ENCODE results near the gene ALG1L2.
"Not testable (repeated sequence)": the region's sequence is repeated elsewhere in the genome, so short reads cannot be mapped to it uniquely, and the experiment has no call there.

Gene ALG1L2, protein sequence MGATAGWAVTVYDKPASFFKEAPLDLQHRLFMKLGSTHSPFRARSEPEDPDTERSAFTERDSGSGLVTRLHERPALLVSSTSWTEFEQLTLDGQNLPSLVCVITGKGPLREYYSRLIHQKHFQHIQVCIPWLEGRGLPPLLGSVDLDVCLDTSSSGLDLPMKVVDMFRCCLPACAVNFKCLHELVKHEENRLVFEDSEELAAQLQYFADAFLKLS

DNA sequence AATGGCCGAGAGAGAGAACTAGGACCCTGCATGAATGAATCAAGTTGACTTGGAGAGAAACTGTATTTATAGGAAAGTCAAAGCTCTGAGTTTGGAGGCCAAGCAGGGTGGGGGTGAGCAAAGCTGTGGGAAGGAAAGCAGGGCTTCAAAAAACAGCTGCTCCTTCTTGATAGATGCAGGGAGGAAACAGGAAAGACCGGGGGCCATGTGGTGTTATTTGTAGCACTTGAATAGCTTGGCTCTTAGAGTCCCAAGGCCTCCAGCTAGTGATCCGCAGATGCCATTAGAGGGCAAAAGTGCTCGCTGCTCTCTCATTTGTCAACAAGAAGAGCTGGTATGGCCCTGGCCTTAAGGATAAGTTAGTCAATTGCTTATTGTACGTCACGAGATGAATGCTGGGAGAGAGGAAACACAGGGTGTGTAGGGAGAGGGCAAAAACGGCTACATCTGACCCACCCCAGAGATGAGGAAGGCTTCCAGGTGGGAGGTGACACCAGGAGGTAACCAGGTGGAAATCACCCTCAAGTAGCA is at the start of gene ALG1L2:
ALG1L2 (plus strand) TSS at position 481 of the 531 bp plus-strand sequence. CDS start 186 bp downstream, outside the sequence.
- no peak for DNase-seq

DNA sequence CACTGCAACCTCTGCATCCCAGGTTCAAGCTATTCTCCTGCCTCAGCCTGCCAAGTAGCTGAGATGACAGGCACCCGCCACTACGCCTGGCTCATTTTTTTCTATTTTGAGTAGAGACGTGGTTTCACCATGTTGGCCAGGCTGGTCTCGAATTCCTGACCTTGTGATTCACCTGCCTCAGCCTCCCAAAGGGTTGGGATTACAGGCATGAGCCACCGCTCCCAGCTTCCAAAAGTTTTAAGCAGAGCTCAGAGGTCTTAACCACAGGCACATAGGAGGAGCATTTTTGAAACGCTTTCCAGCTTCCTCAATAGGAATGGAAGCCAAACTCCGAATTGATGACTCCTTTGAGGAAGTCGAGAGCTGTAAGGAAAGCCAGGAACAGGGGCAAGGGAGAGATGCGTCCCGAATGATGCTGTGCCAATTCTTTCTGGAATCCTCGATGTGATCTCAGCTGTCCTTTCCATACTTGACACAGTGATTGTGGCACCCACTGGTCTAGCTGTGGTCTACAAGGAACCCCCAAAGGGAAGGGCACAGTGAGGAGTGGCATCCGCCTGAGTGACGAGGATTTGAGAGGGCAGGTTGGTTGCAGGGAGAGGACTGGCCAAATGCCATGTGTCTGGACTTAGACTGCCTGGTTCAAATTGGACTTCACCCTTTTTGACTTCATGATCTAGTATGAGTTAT is 44.4 kb upstream of the ALG1L2 start:
- DNase-seq = peak; percentile 78

DNA sequence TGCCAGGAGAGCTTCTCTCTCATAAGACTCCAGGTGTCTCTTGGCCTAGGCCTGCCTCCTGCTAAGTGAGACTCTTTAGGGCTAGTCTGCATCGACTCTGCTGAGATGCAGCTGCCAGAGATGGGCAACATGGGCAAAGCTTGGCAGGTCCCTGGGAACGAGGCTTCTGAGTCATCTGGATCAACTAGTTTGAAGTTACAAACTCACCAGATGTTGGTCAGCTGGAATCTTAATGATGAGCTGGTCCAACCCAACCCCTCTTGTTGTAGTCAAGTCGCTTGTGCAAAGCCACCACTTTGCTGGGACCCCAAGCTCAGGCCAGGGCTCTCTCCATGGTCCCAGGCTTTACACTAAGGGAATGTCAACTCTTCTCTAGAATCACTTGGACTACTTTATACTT is 38.9 kb upstream of the ALG1L2 start:
- not testable (repeated sequence) for DNase-seq

DNA sequence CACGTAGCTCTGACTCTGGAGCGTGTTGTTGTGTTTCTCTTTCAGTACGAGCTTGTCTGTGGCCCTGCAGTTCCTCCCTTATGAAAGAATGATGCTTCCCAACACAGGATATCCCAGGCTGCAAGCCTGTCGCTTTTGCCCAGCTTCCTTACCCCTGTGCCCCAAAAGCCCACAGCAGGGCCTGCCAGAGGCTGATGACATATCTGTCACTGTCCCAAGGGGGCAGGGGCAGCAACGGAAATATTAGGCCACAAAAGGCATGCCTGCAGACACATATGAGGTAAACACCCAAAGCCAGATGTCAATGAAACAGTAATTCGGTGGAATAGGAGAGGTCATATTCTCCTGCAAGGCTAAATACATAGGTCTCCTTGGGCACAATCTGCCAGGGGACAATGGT is 38.0 kb upstream of the ALG1L2 start:
- not testable (repeated sequence) for DNase-seq

DNA sequence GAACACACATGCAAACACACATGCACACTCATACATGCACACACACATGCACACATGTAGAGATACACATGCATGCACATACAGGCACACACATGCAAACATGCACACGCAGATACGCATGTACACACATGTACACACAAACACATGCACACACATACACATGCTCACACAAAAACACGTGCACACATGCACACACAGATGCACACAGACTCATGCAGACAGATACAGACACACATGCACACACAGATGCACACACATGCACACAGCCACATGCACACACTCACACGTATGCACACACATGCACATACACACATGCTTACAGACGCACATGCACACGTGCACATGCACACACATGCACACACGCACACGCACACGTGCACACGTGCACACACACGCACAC is 37.3 kb upstream of the ALG1L2 start:
- DNase-seq = no peak

DNA sequence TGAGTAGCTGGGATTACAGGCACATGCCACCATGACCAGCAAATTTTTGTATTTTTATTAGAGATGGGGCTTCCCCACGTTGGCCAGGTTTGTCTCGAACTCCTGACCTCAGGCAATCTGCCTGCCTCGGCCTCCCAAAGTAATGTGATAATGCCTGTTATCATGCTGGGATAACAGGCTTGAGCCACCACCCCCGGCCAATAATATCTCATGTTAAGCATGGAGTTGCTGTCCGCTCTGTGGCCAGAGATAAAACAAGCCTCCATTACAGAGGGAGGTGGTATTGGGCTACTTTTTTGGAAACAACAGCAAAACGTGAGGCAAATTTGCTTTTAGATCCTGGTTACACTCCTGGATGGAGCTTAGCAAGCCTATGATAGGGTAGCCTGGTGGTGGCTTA is 32.9 kb upstream of the ALG1L2 start:
- no peak for DNase-seq

DNA sequence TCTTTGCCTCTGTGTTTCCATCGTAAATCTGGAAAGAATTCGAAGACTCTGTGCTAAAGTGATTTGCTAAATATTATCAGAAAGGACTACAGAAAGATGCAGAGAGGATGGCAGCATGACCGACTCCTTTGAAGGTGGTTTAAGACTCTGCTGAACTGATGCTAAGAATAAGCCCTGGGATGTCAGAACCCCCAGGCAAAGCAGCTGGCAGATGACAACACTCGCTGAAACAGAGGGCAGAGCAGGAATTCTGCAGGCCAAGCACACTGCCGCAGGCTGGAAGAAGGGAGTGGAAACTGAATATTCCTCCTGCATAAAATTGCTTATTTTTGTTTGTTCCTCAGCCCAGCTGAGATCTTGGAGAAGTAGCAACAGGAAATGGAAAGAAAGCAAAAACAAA is 29.3 kb upstream of the ALG1L2 start:
- not testable (repeated sequence) for DNase-seq

DNA sequence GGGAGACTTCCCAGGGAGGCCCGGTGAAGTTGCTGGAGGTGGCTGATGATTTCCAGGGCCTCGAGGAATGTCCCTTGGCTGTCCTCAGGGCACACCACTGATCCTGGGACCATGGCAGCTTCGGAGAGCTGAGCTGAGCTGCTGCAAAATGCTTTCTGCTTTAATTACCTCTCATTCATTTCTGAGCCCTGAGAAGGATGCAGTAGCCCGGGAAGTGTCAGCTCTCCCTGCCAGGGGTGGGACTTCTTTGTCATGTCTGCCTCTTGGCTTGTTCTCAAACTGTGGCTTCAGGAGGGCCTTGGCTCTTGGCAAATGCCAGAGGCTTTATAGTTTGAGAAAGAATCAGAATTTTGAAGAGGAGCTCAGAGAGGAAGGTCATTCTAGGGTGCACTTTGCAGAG is 28.7 kb upstream of the ALG1L2 start:
- not testable (repeated sequence) for DNase-seq

DNA sequence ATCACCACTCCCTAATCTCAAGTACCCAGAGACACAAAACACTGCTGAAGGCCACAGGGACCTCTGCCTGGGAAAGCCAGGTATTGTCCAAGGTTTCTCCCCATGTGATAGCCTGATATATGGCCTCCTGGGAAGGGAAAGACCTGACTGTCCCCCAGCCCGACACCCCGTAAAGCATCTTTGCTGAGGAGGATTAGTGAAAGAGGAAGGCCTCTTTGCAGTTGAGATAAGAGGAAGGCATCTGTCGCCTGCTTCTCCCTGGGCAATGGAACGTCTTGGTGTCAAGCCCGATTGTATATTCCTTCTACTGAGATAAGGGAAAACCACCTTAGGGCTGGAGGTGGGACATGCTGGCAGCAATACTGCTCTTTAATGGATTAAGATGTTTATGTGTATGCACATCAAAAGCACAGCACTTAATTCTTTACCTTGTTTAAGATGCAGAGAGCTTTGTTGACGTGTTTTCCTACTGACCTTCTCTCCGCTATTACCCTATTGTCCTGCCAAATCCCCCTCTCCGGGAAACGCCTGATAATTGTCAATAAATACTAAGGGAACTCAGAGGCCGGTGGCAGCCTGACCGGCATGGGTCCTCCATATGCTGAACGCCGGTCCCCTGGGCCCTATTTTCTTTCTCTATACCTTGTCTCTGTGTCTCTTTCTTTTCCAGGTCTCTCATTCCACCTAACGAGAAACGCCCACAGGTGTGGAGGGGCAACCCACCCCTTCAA is 23.9 kb upstream of the ALG1L2 start:
- DNase-seq = not testable (repeated sequence)

DNA sequence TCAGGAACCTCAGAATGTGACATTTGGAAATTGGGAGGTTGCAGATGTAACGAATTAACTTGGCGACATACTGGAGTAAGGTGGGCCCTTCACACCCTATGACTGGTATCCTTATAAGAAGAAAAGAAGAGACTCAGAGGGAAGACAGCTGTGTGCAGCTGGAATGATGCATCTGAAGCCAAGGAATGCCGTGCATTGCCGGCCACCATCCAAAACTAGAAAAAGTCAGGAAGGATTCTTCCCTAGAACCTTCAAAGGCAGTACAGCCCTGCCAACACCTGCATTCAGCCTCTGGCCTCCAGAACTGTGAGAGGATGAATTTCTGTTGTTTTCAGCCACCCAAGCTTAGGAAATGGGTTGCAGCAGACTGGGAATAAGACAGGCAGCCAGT is 23.4 kb upstream of the ALG1L2 start:
- DNase-seq = not testable (repeated sequence)

DNA sequence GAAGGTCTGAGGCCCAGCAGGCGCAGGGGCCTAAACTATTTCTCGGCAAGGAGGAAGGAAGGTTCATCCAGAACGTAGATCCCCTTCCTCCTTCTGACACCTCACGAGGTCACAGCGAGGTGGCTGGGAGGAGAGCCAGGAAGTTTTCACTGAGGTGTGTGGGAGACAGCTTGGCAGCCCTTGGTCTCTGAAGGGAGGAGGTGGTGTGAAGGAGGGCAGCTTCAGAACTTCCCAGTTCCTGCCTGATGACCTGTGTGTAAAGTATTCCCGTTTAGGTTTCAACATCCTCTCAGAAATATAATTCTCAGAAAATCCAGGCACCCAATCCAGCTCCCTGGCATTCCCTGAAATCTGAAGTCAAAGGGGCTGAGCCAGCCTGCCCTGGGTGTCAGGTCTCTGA is 22.9 kb upstream of the ALG1L2 start:
- DNase-seq = peak; percentile 10

DNA sequence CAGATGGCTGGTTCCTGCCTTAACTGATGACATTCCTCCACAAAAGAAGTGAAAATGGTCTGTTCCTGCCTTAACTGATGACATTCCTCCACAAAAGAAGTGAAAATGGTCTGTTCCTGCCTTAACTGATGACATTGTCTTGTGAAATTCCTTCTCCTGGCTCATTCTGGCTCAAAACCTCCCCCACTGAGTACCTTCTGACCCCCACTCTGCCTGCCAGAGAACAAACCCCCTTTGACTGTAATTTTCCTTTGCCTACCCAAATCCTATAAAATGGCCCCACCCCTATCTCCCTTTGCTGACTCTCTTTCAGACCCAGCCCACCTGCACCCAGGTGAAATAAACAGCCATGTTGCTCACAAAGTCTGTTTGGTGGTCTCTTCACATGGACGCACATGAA is 22.5 kb upstream of the ALG1L2 start:
- not testable (repeated sequence) for DNase-seq

DNA sequence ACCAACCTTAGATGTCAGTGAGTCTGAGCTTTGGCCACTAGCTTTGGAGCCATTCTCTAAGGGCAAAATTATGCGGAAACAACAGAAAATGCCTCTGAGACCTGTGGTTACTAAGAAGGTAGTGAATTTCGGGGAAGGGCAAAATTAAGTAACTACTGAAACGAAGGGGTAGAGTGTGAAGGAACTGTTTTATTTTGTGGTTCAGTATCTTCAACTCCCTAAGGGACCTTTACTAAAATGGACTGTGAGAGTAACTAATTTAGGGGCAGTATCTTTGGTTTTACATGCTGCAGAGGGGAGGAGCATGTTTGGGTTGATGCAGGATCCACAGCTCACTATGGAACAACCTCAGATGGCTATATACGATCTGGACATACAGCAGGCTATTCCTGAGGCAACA is 8.0 kb upstream of the ALG1L2 start:
- DNase-seq = no peak

DNA sequence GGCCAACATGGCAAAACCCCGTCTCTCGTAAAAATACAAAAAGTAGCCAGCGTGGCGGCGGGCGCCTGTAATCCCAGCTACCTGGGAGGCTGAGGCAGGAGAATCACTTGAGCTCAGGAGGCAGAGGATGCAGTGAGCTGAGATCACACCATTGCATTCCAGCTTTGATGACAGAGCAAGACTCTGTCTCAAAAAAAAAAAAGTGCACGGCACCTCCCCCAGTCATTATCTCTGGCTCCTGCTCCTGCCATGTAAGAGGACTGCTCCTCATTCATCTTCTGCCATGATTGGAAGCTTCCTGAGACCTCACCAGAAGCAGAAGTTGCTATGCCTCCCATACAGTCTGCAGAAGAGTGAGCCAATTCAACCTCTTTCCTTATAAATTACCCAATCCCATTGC is 4.0 kb upstream of the ALG1L2 start:
- no peak for DNase-seq

DNA sequence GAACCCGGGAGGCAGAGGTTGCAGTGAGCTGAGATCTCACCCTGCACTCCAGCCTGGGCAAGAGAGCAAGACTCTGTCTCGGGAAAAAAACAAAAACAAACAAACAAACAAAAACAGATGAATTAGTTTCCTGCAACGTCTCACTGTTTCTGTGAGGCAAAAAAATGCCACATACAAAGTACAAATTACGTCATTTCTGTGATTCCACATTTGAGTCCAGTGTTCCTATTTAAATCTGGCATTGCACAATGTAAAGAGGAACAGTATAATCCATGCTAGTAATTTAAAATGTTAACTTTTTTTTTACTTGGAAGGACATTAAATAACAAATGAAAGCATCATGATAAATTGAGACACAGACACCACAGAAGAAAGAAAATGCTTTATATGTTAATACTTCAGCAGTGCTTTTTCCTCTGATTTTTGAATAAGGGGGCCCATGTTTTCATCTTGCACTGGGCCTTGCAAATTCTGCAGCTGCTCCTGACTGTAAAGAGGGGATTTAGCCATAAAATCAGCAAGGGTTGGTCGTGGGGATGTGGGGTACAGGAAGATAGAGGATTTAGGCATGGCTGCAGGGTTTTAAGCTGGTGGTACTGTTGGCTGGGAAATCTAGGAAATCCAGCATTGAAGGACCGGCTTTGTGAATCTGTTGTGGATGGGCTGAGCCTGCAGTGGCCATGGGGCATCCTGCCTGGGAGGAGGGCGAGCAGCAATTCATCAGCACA is 1.9 kb downstream of the ALG1L2 start:
- not testable (repeated sequence) for DNase-seq

DNA sequence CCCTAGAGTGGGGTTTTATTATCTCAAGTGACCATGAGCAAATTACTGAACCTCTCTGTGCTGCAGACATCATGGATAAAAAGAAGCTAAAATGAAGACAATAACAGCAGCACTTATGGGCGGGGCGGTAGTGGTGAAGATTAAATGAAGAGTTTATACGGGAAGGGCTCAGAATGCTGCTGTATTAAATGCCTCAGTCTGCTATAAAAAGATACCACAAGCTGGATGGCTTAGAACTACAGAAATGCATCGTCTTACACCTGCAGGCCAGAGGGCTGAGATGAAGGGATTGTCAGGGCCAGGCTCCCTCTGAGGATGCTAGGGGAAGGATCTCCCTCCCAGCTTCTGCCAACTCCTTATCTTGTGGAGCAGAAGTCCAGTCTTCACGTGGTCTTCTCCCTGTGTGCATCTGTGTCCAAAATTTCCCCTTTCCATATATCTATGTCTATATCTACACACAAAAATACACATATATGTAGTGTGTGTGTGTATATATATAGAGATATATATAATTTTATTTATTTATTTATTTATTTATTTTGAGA is 2.9 kb downstream of the ALG1L2 start:
- no peak for DNase-seq

DNA sequence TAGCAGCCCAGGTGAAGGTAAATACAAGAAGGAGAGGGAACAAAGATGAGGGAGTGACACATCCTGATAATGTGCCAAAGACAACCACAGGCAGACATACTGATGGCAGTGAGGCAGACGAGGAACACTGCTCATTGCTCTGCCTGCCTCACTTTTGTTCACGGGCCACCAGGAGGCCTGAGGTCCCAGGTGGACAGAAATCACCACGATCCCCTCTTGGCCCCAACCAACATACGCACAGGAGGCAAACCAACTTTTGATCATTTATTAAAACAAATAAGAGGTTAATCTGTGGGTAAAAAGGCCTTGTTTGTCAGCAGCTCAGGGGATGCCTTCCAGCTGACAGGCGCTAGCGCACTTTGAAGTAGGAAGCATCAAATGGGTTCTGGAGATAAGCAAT is 4.2 kb downstream of the ALG1L2 start:
- no peak for DNase-seq

DNA sequence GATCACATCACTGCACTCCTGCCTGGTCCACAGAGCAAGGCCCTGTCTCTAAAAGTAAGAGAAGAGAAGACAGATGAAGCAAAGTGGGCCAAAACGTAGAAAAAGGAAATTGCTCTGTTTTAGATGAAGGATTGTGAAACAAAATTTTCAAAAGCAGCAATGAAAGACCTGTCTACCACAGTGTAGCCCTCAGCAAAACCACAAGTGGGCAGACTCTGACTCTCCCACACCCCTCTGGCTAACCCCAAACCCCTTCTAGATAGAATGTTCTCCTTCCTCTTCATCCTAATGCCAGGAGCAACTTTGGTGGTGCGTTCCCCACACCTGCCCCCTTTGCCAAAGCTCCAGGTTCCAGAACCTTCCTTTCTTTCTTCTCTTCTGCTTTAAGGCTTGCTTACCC is 5.0 kb downstream of the ALG1L2 start:
- DNase-seq = not testable (repeated sequence)

DNA sequence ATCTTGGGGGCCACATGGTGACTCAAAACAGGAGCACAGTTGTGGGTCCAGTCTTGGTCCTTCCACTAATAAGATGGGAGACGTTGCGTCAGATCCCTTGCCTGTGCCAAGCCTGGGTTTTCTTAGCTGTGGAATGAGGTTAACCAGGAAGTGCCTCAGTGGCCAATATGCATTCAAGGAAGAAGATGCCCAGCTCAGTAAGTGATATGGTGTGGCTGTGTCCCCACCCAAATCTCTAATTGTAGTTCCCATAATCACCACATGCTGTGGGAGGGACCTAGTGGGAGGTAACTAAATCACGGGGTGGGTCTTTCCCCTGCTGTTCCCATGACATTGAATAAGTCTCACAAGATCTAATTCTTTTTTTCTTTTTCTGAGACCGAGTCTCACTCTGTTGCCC is 6.4 kb downstream of the ALG1L2 start:
- DNase-seq = no peak

DNA sequence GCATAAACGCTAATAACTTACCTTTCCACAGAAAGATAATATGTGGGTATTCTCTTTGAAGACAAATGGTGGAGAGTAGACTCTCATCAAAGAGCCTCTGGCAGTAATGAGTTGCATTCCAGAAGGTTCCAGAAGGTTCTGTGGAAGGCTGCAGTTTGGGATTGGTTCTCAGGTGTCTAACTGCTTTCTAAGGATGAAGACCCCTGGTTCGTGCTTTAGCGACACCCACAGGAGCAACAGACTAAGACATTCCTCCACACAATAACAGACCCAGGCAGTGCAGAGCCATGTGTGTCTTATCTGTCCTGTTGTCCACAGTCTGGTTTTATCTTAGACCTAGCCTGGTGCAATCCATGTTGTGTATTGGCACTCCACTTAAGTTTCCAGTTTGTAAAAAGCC is 9.1 kb downstream of the ALG1L2 start:
- not testable (repeated sequence) for DNase-seq

DNA sequence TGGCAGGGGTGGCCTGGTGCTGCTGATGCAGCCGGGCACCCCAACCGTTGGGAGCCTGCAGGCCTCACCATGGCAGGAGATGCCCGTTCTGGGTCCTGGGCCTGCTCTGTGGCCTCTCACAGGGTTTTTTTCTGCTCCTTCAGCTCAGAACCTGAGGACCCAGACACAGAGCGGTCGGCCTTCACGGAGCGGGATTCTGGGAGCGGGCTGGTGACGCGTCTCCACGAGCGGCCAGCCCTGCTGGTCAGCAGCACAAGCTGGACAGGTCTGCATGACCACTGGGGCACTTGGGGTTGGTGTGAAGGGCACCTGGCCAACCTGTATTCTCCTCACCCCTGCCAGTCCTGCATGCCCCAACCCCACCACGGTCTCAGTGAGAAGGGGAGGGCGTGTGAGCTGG is 10.3 kb downstream of the ALG1L2 start:
- DNase-seq = no peak

DNA sequence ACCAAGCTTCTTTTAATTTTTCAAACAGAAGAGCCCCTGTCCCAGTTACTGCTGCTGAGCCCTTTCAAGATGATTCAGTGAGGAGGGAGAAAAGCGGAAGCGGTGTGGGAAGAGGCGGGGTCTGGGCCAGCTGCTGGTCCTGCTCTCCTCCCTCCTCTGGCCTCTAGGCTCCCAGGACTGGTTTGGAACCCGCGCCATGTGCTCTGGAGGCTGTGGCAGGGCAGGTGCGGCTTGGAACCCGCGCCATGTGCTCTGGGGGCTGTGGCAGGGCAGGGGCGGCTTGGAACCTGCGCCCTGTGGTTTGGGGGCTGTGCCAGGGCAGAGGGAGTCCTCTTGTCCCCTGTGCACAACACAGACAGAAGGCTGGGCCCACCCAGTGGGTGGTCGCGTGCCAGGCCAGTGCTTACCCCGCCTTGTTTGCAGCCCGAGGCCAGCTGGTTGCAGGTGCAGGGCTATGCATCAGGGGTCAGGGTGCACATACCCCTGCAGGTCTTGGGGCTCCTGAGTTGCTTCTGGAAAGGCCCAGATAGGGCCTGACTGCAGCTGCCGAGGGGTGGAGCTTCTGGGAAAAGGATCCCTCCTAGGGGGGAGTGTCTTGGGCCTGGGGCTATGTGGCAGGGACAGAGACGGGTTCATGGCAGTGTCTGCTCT is 12.2 kb downstream of the ALG1L2 start:
- DNase-seq = no peak
